Endothelial cell of umbilical vein (primary cell): Measurements from ENCODE around the gene CCDC57. TPM values are rescaled to one million over a fixed set of nuclear protein-coding genes. Genes with fewer than 3 reads are reported as not detected.

Experiments used
- BruUV-seq: library from RNA; stranded (reverse); fragments of 400-500 nt; replicated peaks from 2 replicates; lab custom pipeline; 2021; lab: Mats Ljungman, UMichigan
- CTCF ChIA-PET: fragments of 300-600, 350-600 bp; sonication (Branson Sonifier 250); formaldehyde crosslinking; loops from one replicate; lab custom pipeline; 2021; ENCODE audit warnings: antibody characterized with exemption, inconsistent platforms; lab: Charles Lee
- POLR2A ChIA-PET: fragments of 300-600, 350-600 bp; sonication (Branson Sonifier 250); formaldehyde crosslinking; loops from one replicate; lab custom pipeline; 2021; ENCODE audit warnings: antibody characterized with exemption, inconsistent platforms; lab: Charles Lee
- DNase-seq: peaks from one replicate; pipeline ENCODE4 v3.0.0-alpha.2; 2011; ENCODE audit warnings: low read depth, low spot score
- FAIRE-seq: peaks from 2 replicates; lab custom pipeline; 2011; peaks lifted over from hg19 to GRCh38; lab: Jason Lieb, UNC
- H2AFZ ChIP-seq: 2 replicates; pipeline ENCODE4 v1.6.0; 2012; ENCODE audit warnings: low read depth, low read length, control low read depth, inconsistent platforms
- H3K27ac ChIP-seq: 2 replicates; pipeline ENCODE4 v1.5.1; 2011; ENCODE audit warnings: low read depth, mild to moderate bottlenecking, control low read depth, low read length, moderate library complexity; ENCODE audit not compliant: insufficient read depth
- H3K27me3 ChIP-seq, 2 experiments: 2 replicates each; pipeline versions ENCODE4 v1.6.0 to v1.6.1; 2011; ENCODE audit warnings: low read length in 2 of 2, mixed read lengths in 1 of 2; ENCODE audit not compliant: control insufficient read depth in 2 of 2, insufficient read depth in 2 of 2
- H3K36me3 ChIP-seq, 2 experiments: 2 replicates in 1 of 2; 3 replicates in 1 of 2; pipeline ENCODE4 v1.5.1; 2011; ENCODE audit warnings: low read length in 2 of 2, mild to moderate bottlenecking in 1 of 2, moderate library complexity in 1 of 2; ENCODE audit not compliant: control insufficient read depth in 2 of 2, insufficient read depth in 2 of 2; ENCODE audit errors: extremely low read depth in 1 of 2
- H3K4me1 ChIP-seq: 3 replicates; pipeline ENCODE4 v1.5.1; 2011; ENCODE audit warnings: mild to moderate bottlenecking, low read length; ENCODE audit not compliant: control insufficient read depth, insufficient read depth; ENCODE audit errors: extremely low read depth
- H3K4me2 ChIP-seq: 2 replicates; pipeline ENCODE4 v1.6.1; 2011; ENCODE audit warnings: low read length, control low read depth, mixed read lengths; ENCODE audit not compliant: insufficient read depth
- H3K4me3 ChIP-seq, 3 experiments: fragments of 200-600 bp in 1 of 3; sonication (generic), shearing (Covaris generic) in 1 of 3; replicated peaks in 1 of 3; 2 replicates each; pipeline ENCODE4 v1.5.1; 2011 to 2016; ENCODE audit warnings: control low read depth in 3 of 3, low read length in 3 of 3, mild to moderate bottlenecking in 2 of 3, inconsistent platforms in 1 of 3, low read depth in 1 of 3, moderate library complexity in 1 of 3; ENCODE audit not compliant: insufficient read depth in 1 of 3
- H3K79me2 ChIP-seq: 2 replicates; pipeline ENCODE4 v1.6.0; 2012; ENCODE audit warnings: low read length, inconsistent platforms; ENCODE audit not compliant: control insufficient read depth, insufficient read depth
- H3K9ac ChIP-seq: replicated peaks from 2 replicates; pipeline ENCODE3; 2011; ENCODE audit warnings: low read length, control low read depth; ENCODE audit not compliant: insufficient read depth; ENCODE audit errors: extremely low read depth
- H3K9me1 ChIP-seq: replicated peaks from 3 replicates; pipeline ENCODE4 v1.6.0; 2011; ENCODE audit warnings: mild to moderate bottlenecking, low read length; ENCODE audit not compliant: control insufficient read depth, insufficient read depth; ENCODE audit errors: extremely low read depth
- H3K9me3 ChIP-seq: replicated peaks from 2 replicates; pipeline ENCODE4 v1.5.1; 2012; ENCODE audit warnings: low read length, inconsistent platforms; ENCODE audit not compliant: control insufficient read depth, insufficient read depth
- H4K20me1 ChIP-seq: replicated peaks from 2 replicates; pipeline ENCODE3; 2011; ENCODE audit warnings: mild to moderate bottlenecking, low read length; ENCODE audit not compliant: control insufficient read depth, insufficient read depth; ENCODE audit errors: extremely low read depth
- EZH2 ChIP-seq: IDR thresholded peaks from 2 replicates; pipeline ENCODE4 v1.6.1; 2012; ENCODE audit warnings: borderline replicate concordance, low read depth, mild to moderate bottlenecking, moderate library complexity, low read length, inconsistent platforms; ENCODE audit not compliant: severe bottlenecking
- FOS ChIP-seq: IDR thresholded peaks from 2 replicates; pipeline ENCODE4 v1.6.1; 2011; ENCODE audit warnings: mild to moderate bottlenecking, low read length, moderate library complexity, borderline replicate concordance; ENCODE audit not compliant: insufficient read depth
- GATA2 ChIP-seq: IDR thresholded peaks from 2 replicates; pipeline ENCODE4 v1.7.0; 2011; ENCODE audit warnings: low read depth, mild to moderate bottlenecking, moderate library complexity, mixed read lengths, low read length; ENCODE audit not compliant: insufficient read length, insufficient read depth
- JUN ChIP-seq: IDR thresholded peaks from 2 replicates; pipeline ENCODE4 v1.6.1; 2011; ENCODE audit warnings: borderline replicate concordance, low read depth; ENCODE audit not compliant: insufficient read length, insufficient read depth
- MAX ChIP-seq: IDR thresholded peaks from 2 replicates; pipeline ENCODE4 v1.6.1; 2011; ENCODE audit not compliant: insufficient read depth, insufficient read length
- MYC ChIP-seq: IDR thresholded peaks from one replicate; pipeline ENCODE4 v1.6.1; 2011; ENCODE audit warnings: mild to moderate bottlenecking, low read depth, low read length
- POLR2A ChIP-seq: IDR thresholded peaks from 2 replicates; pipeline ENCODE4 v1.6.1; 2012; ENCODE audit warnings: low read depth, mild to moderate bottlenecking, control low read depth, low read length
- POLR2AphosphoS5 ChIP-seq: IDR thresholded peaks from 2 replicates; pipeline ENCODE4 v1.6.1; 2012; ENCODE audit warnings: low read depth, mild to moderate bottlenecking, control low read depth, low read length, moderate library complexity; ENCODE audit not compliant: insufficient read depth
- dilution Hi-C: fragments of 300-500 bp; cut with MboI; formaldehyde crosslinking; loops from one replicate; pipeline ENCODE4 v1.15.0; 2019; ENCODE audit warnings: low sequenced_read_pairs; ENCODE audit not compliant: extremely low pct_ligation_motif_present
- intact Hi-C: fragments of 100-400 bp; cut with micrococcal nuclease; formaldehyde crosslinking; loops from one replicate; pipeline ENCODE4 v1.10.0; 2022
- polyA plus RNA-seq, 4 experiments: library from polyadenylated mRNA; depleted of rRNA in 3 of 4; stranded (reverse) in 3 of 4; unstranded in 1 of 4; fragments of >200 nt; gene quantifications; 2 replicates each; pipeline versions ENCODE4 v1.2.1 to v1.2.3, GENCODE V29; 2011 to 2012; ENCODE audit warnings: missing spikeins in 1 of 4
- total RNA-seq: library from RNA; stranded (reverse); gene quantifications from 2 replicates; pipeline ENCODE4 v1.2.3, GENCODE V29; 2021
- TF ChIP-seq, protein P1 (sequence below), 2 donors: IDR thresholded peaks; 1 replicate in 1 of 2; 2 replicates in 1 of 2; pipeline ENCODE4 v1.5.1; 2011; ENCODE audit warnings: low read length in 2 of 2, mild to moderate bottlenecking in 2 of 2, moderate library complexity in 2 of 2, control low read depth in 1 of 2, inconsistent platforms in 1 of 2, low read depth in 1 of 2; ENCODE audit not compliant: insufficient read depth in 1 of 2; ENCODE audit errors: extremely low read depth in 1 of 2

The CCDC57 gene
- total and polyA plus RNA-seq, 2 donors (not counting 3 experiments of a cell fraction or from before 2014, with no cell fraction given) = 18.6 to 31.6 TPM

DNA sequence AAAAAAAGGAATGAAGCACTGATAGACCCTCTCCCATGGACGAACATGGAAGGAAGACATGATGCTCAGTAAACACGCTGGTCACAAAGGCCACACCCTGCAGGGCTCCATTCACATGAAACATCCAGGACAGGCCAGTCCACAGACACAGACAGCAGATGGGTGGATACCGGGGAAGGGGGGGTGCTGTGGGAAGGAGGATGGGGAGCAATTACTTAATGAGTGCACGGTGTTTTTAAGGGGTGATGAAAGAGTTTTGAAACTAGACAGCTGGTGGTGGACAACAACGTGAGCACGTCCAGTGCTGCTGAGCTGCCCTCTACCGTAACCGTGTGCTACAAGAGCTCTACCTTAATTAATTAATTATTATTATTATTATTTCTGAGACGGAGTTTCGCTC is 10.2 kb upstream of the CCDC57 start:
- Histone ChIP-seq H3K27me3 (no peaks in the 10 kb centered on the region), H3K4me3 (no peak overlapping the region), H3K9me3 (no peaks in the 10 kb centered on the region), H4K20me1 (no peaks in the 10 kb centered on the region), H3K27ac (no peak overlapping the region), H3K4me2 (no peak overlapping the region), H3K36me3 (no peaks in the 10 kb centered on the region), H3K79me2 (no peaks in the 10 kb centered on the region), H2AFZ (no peak overlapping the region), H3K9ac (no peak overlapping the region), H3K9me1 (no peaks in the 10 kb centered on the region), H3K4me1 (peaks cover 3% of the 10 kb centered on the region)
- intact Hi-C loops (no loop called here), dilution Hi-C loops (no loop called here)
- BruUV-seq = no TSS peak
- TF ChIP-seq MYC (no peak), JUN (no peak), MAX (no peak), FOS (no peak), GATA2 (no peak), EZH2 (no peak)
- ChIA-PET CTCF (interaction anchor here (1.0 kb wide), 1 partner anchor 192 kb away, joined by 4 read pairs; no protein-coding TSS in a partner anchor), POLR2A (no interaction called here)
- FAIRE-seq = no peak
- DNase-seq = no peak

DNA sequence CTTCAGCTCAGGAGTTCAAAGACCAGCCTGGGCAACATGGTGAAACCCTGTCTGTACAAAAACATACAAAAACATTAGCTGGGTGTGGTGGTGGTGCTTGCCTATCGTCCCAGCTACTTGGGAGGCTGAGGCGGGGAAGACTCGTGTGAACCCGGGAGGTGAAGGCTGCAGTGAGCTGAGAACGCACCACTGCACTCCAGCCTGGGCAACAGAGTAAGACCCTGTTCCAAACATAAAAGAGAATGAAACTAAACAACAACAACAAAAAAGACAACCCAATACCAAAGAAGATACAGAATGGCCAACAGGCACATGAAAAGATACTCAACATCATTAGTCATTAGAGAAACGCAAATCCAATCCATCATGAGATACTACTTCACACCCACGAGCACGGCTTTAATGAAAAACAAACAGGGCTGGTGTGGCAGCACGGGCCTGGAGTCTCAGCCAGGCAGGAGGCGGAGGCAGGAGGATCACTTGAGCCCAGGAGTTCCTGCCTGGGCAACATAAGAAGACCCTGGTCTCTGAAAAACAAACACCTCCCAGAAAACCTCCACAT is 8.8 kb upstream of the CCDC57 start:
- intact Hi-C loops (no loop called here), dilution Hi-C loops (no loop called here)
- H3K4me3 ChIP-seq = no peak overlapping the region
- H3K4me1 ChIP-seq = peaks cover 15% of the 10 kb centered on the region
- FAIRE-seq = no peak
- no peaks in the 10 kb centered on the region for H3K27me3 ChIP-seq
- H3K9me3 ChIP-seq = no peaks in the 10 kb centered on the region
- H4K20me1 ChIP-seq = no peaks in the 10 kb centered on the region
- H3K9ac ChIP-seq = no peak overlapping the region
- no peak overlapping the region for H3K4me2 ChIP-seq
- H3K9me1 ChIP-seq = no peaks in the 10 kb centered on the region
- no TSS peak for BruUV-seq
- no peak overlapping the region for H2AFZ ChIP-seq
- TF ChIP-seq POLR2AphosphoS5 (no peak), JUN (no peak), EZH2 (no peak), POLR2A (no peak), GATA2 (no peak), MYC (no peak)
- TF ChIP-seq, protein P1, sequence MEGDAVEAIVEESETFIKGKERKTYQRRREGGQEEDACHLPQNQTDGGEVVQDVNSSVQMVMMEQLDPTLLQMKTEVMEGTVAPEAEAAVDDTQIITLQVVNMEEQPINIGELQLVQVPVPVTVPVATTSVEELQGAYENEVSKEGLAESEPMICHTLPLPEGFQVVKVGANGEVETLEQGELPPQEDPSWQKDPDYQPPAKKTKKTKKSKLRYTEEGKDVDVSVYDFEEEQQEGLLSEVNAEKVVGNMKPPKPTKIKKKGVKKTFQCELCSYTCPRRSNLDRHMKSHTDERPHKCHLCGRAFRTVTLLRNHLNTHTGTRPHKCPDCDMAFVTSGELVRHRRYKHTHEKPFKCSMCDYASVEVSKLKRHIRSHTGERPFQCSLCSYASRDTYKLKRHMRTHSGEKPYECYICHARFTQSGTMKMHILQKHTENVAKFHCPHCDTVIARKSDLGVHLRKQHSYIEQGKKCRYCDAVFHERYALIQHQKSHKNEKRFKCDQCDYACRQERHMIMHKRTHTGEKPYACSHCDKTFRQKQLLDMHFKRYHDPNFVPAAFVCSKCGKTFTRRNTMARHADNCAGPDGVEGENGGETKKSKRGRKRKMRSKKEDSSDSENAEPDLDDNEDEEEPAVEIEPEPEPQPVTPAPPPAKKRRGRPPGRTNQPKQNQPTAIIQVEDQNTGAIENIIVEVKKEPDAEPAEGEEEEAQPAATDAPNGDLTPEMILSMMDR (IDR thresholded peaks at IDR 0.05; ENCODE audit: extremely low read depth in 1 of 2, insufficient read depth in 1 of 2, low read depth in 1 of 2, low read length in 2 of 2) = no peak
- H3K27ac ChIP-seq = no peak overlapping the region
- no peaks in the 10 kb centered on the region for H3K36me3 ChIP-seq
- ChIA-PET POLR2A (no interaction called here), CTCF (interaction anchor here (1.3 to 2.2 kb wide), 2 partner anchors 8 to 16 kb away, joined by 3 to 9 read pairs; partner anchors contain the start of gene SLC16A3)
- no peak for DNase-seq
- no peaks in the 10 kb centered on the region for H3K79me2 ChIP-seq
